ENCODE measurements around the gene ZNF391. TPM values are rescaled to one million over a fixed set of nuclear protein-coding genes. Genes with fewer than 3 reads are reported as not detected.

Gene ZNF391
- total RNA-seq, 2 experiments from 2014 or later, result not detected

GRCh38 chr6:27433714-27434113 is 45.2 kb downstream of the ZNF391 start:
- no peak for DNase-seq (ENCODE audit: low spot score)
- H3K4me3 ChIP-seq (ENCODE audit: low read depth, low read length, poor library complexity, severe bottlenecking), result no peak overlapping the region
- H3K36me3 ChIP-seq (ENCODE audit: insufficient read depth, low read length), result no peaks in the 10 kb centered on the region
- no peak overlapping the region for H3K27ac ChIP-seq (ENCODE audit: low read depth, low read length, poor library complexity, severe bottlenecking)
- no peak for TF ChIP-seq EZH2phosphoT487 (IDR thresholded peaks at IDR 0.05; ENCODE audit: borderline replicate concordance, low read depth, low read length)
- TF ChIP-seq, protein P1, sequence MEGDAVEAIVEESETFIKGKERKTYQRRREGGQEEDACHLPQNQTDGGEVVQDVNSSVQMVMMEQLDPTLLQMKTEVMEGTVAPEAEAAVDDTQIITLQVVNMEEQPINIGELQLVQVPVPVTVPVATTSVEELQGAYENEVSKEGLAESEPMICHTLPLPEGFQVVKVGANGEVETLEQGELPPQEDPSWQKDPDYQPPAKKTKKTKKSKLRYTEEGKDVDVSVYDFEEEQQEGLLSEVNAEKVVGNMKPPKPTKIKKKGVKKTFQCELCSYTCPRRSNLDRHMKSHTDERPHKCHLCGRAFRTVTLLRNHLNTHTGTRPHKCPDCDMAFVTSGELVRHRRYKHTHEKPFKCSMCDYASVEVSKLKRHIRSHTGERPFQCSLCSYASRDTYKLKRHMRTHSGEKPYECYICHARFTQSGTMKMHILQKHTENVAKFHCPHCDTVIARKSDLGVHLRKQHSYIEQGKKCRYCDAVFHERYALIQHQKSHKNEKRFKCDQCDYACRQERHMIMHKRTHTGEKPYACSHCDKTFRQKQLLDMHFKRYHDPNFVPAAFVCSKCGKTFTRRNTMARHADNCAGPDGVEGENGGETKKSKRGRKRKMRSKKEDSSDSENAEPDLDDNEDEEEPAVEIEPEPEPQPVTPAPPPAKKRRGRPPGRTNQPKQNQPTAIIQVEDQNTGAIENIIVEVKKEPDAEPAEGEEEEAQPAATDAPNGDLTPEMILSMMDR (conservative IDR thresholded peaks at IDR 0.05; ENCODE audit: low read length), result no peak
- H3K9me3 ChIP-seq (ENCODE audit: low read length), result no peaks in the 10 kb centered on the region
- intact Hi-C loops (cut with micrococcal nuclease; ENCODE audit: unreplicated experiment), result no loop called here
- no TSS peak for BruUV-seq (replicated peaks)
- H2AFZ ChIP-seq (ENCODE audit: low read length), result no peak overlapping the region
- H3K9me2 ChIP-seq (ENCODE audit: insufficient read depth, low read length), result no peaks in the 10 kb centered on the region
- ChIA-PET CTCF (ENCODE audit: unreplicated experiment) (no interaction called here), POLR2A (interaction anchor here (0.6 kb wide), 1 partner anchor 283 kb away, joined by 3 read pairs; no protein-coding TSS in a partner anchor)
- no peak overlapping the region for H3K4me2 ChIP-seq (ENCODE audit: low read length)
- H4K20me1 ChIP-seq (ENCODE audit: insufficient read depth, low read length), result no peaks in the 10 kb centered on the region
- H3K4me1 ChIP-seq (ENCODE audit: insufficient read depth, low read length, poor library complexity, severe bottlenecking), result no peaks in the 10 kb centered on the region
- no peaks in the 10 kb centered on the region for H3K79me2 ChIP-seq (ENCODE audit: insufficient read depth, low read depth, low read length)

- no peaks in the 10 kb centered on the region for H4K20me1 ChIP-seq (ENCODE audit: insufficient read depth, low read length)
- no TSS peak for BruUV-seq (replicated peaks)
- H3K79me2 ChIP-seq (ENCODE audit: insufficient read depth, low read depth, low read length), result no peaks in the 10 kb centered on the region
- ChIA-PET POLR2A (no interaction called here), CTCF (ENCODE audit: unreplicated experiment) (no interaction called here)
- intact Hi-C loops (cut with micrococcal nuclease; ENCODE audit: unreplicated experiment), result no loop called here
- H3K4me1 ChIP-seq (ENCODE audit: insufficient read depth, low read length, poor library complexity, severe bottlenecking), result no peaks in the 10 kb centered on the region
- H3K4me2 ChIP-seq (ENCODE audit: low read length), result no peak overlapping the region
- H3K27ac ChIP-seq (ENCODE audit: low read depth, low read length, poor library complexity, severe bottlenecking), result no peak overlapping the region
- H3K36me3 ChIP-seq (ENCODE audit: insufficient read depth, low read length), result no peaks in the 10 kb centered on the region
- H3K9me3 ChIP-seq (ENCODE audit: low read length), result no peaks in the 10 kb centered on the region
- H3K9me2 ChIP-seq (ENCODE audit: insufficient read depth, low read length), result 0 out of 2 replicates have a peak, but pooled peaks cover 3% of the 10 kb centered on the region
- no peak overlapping the region for H2AFZ ChIP-seq (ENCODE audit: low read length)
- H3K4me3 ChIP-seq (ENCODE audit: low read depth, low read length, poor library complexity, severe bottlenecking), result no peak overlapping the region
- no peak for DNase-seq (ENCODE audit: low spot score)
- TF ChIP-seq EZH2phosphoT487 (IDR thresholded peaks at IDR 0.05; ENCODE audit: borderline replicate concordance, low read depth, low read length), result no peak
- TF ChIP-seq, protein P1 (conservative IDR thresholded peaks at IDR 0.05; ENCODE audit: low read length), result no peak
Observed at GRCh38 chr6:27439371-27439770, 50.8 kb downstream of the ZNF391 start.

- H3K4me2 ChIP-seq (ENCODE audit: low read length), result no peak overlapping the region
- H3K79me2 ChIP-seq (ENCODE audit: insufficient read depth, low read depth, low read length), result no peaks in the 10 kb centered on the region
- H3K9me3 ChIP-seq (ENCODE audit: low read length), result no peaks in the 10 kb centered on the region; the same call in 1 of the 2 replicates
- H2AFZ ChIP-seq (ENCODE audit: low read length), result no peak overlapping the region
- no peaks in the 10 kb centered on the region for H3K36me3 ChIP-seq (ENCODE audit: insufficient read depth, low read length)
- DNase-seq (ENCODE audit: low spot score), result no peak
- ChIA-PET CTCF (ENCODE audit: unreplicated experiment) (no interaction called here), POLR2A (no interaction called here)
- no peaks in the 10 kb centered on the region for H3K4me1 ChIP-seq (ENCODE audit: insufficient read depth, low read length, poor library complexity, severe bottlenecking)
- H3K4me3 ChIP-seq (ENCODE audit: low read depth, low read length, poor library complexity, severe bottlenecking), result no peak overlapping the region
- 0 out of 2 replicates have a peak, but pooled peaks cover 3% of the 10 kb centered on the region for H3K9me2 ChIP-seq (ENCODE audit: insufficient read depth, low read length)
- TF ChIP-seq, protein P1 (conservative IDR thresholded peaks at IDR 0.05; ENCODE audit: low read length), result no peak
- TF ChIP-seq EZH2phosphoT487 (IDR thresholded peaks at IDR 0.05; ENCODE audit: borderline replicate concordance, low read depth, low read length), result no peak
- no TSS peak for BruUV-seq (replicated peaks)
- no peaks in the 10 kb centered on the region for H4K20me1 ChIP-seq (ENCODE audit: insufficient read depth, low read length)
- intact Hi-C loops (cut with micrococcal nuclease; ENCODE audit: unreplicated experiment), result no loop called here
- no peak overlapping the region for H3K27ac ChIP-seq (ENCODE audit: low read depth, low read length, poor library complexity, severe bottlenecking)
Observed at GRCh38 chr6:27441001-27441400, 52.4 kb downstream of the ZNF391 start.
